GM12874 (cell line): ENCODE measurements around the gene PGM1.

Experiments
- CTCF ChIP-seq: IDR thresholded peaks from 2 replicates; pipeline ENCODE4 v1.5.1; 2011; ENCODE audit warnings: low read depth, mild to moderate bottlenecking, control low read depth, low read length, moderate library complexity; ENCODE audit not compliant: insufficient read depth

Gene PGM1

GRCh38 chr1:63559357-63559756, 33.9 kb upstream of the PGM1 start:
- no peak for TF ChIP-seq CTCF

- no peak for TF ChIP-seq CTCF
Observed at GRCh38 chr1:63563745-63564144, 29.5 kb upstream of the PGM1 start.

- no peak for TF ChIP-seq CTCF
Observed at GRCh38 chr1:63569068-63569467, 24.1 kb upstream of the PGM1 start.

GRCh38 chr1:63569640-63570316, 23.4 kb upstream of the PGM1 start:
- no peak for TF ChIP-seq CTCF

DNA sequence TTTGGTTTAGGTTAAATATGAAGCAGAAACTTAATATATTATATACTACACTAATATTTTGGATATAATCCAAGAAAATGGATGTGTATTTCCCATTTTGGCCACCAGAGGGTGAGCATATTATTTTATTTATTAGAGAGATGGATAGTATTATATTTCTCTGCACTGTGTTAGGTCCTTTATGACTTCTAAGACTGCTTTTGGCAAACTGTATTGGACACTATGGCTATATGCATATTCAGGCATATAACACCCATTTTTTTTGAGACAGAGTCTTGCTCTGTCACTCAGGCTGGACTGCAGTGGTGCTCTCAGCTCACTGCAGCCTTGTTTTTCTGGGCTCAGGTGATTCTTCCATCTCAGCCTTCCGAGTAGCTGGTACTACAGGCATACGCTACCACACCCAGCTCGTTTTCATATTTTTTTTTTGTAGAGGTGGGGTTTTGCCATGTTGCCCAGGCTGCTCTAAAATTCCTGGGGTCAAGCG, 17.8 kb upstream of the PGM1 start:
- TF ChIP-seq CTCF = peak; percentile 18; the same call in 1 of the 2 replicates

- no peak for TF ChIP-seq CTCF
Observed at GRCh38 chr1:63590166-63590560, 3.0 kb upstream of the PGM1 start.

DNA sequence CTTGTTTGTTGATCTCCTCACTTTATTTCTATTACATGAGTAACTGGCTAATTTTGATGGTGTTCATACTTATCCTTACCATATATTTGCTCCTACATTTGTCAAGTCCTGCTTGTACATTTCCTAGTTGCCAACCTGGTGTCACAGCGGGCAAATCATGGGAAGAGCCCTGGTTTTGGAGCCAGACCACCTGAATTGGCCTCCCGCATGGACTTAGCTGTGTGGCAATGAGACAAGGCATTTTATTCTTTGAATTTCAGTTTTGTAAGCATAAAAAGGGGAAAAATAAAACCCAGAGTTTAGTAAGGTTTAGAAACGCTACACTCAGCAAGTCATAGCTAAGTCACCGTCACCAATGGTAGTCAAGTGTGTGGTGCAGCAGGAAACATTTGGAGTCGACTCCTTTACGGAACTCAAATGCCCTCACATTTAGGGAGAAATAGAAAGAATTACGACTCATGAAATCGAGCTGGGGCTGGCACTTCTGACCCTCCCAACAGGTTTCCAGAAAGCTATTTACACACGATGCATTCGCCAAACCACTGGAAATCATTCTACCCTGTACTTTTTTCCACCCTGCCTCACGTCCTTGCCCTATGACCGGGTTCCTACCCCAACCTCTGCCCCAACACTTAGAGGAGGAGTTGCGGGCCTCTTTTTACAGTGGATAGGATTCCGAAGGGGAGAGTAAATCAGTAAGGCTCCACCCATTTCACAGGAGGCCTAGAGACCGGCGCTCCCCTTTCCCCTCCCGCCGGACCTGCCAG, 492 bp upstream of the PGM1 start:
- no peak for TF ChIP-seq CTCF
